B cell (primary cell): Measurements from ENCODE around the gene GPC3.

Source experiments
- CTCF ChIP-seq: fragments of 200-600 bp; IDR thresholded peaks from one replicate; pipeline ENCODE4 v1.8.0; 2022; ENCODE audit warnings: antibody characterized with exemption, mild to moderate bottlenecking
- EZH2 ChIP-seq: IDR thresholded peaks from 2 replicates; pipeline ENCODE4 v1.6.1; 2012; ENCODE audit warnings: borderline replicate concordance, low read depth, mild to moderate bottlenecking, moderate library complexity, low read length; ENCODE audit not compliant: insufficient read depth, poor library complexity, severe bottlenecking

- TF ChIP-seq CTCF (no peak), EZH2 (no peak)
Measured at GRCh38 chrX:133981924-133982323, 3.5 kb downstream of the GPC3 start.
